ENCODE measurements around the gene TAF10.

DNA sequence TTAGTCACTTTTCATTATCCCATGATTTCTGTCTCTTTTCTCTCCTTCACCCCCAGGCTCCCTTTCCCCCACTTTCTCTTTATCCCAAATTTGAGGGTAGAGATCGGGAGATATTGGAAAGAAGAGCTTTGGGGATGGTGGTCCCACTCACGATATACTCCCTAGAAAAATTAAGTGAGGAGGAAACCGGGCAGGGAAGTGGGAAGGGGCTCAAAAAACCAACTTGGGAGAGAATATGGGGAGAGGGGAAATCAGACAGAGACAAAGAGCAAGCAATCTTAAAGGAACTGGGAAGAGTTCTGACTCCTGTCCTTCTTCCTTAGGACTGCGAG, 44.5 kb upstream of the TAF10 start:
- TF ChIP-seq POLR2A (IDR thresholded peaks at IDR 0.05) (no peak), CTCF (IDR thresholded peaks at IDR 0.05) (no peak)
